ENCODE data around the gene PHACTR1.

- TF ChIP-seq CTCF (IDR thresholded peaks at IDR 0.05) (no peak), POLR2A (IDR thresholded peaks at IDR 0.05) (no peak)
Observed at GRCh38 chr6:13238017-13238416, 521.5 kb downstream of the PHACTR1 start.
